RWPE2 (cell line): ENCODE measurements around the gene WDR27.

Experiments
- ATAC-seq: fragments of 200-7000 bp; cut with Tn5 transposase; 3 replicates; pipeline ENCODE4 v1.9.1; 2021; ENCODE audit warnings: low read depth
- DNase-seq: peaks from one replicate; pipeline ENCODE4 v3.0.0-alpha.2; 2020; ENCODE audit warnings: low spot score
- H3K27ac ChIP-seq: fragments of 450-650 bp; 2 replicates; pipeline ENCODE4 v1.5.1; 2017; ENCODE audit warnings: mild to moderate bottlenecking; ENCODE audit not compliant: poor library complexity, severe bottlenecking
- H3K27me3 ChIP-seq: fragments of 250-450 bp; sonication (Bioruptor Pico); 2 replicates; pipeline ENCODE4 v1.5.1; 2021; ENCODE audit warnings: mild to moderate bottlenecking, moderate library complexity; ENCODE audit not compliant: insufficient read depth, poor library complexity, severe bottlenecking
- H3K36me3 ChIP-seq: fragments of 250-450 bp; sonication (Bioruptor Pico); 2 replicates; pipeline ENCODE4 v1.5.1; 2020; ENCODE audit warnings: low read depth, mild to moderate bottlenecking, moderate library complexity
- H3K4me1 ChIP-seq: fragments of 250-450 bp; sonication (Bioruptor Pico); 2 replicates; pipeline ENCODE4 v1.5.1; 2021; ENCODE audit warnings: mild to moderate bottlenecking, moderate library complexity; ENCODE audit not compliant: insufficient read depth, poor library complexity, severe bottlenecking
- H3K4me3 ChIP-seq: fragments of 250-450 bp; sonication (Bioruptor Pico); 2 replicates; pipeline ENCODE4 v1.5.1; 2021; ENCODE audit warnings: mild to moderate bottlenecking, moderate library complexity; ENCODE audit not compliant: severe bottlenecking
- H3K9me3 ChIP-seq: fragments of 250-450 bp; sonication (Bioruptor Pico); 2 replicates; pipeline ENCODE4 v1.5.1; 2021; ENCODE audit warnings: mild to moderate bottlenecking, moderate library complexity; ENCODE audit not compliant: severe bottlenecking
- TF ChIP-seq, protein P1 (sequence below): fragments of 450-650 bp; IDR thresholded peaks from one replicate; pipeline ENCODE4 v1.5.1; 2017; ENCODE audit warnings: mild to moderate bottlenecking, moderate library complexity; ENCODE audit not compliant: poor library complexity, severe bottlenecking

WDR27 gene

DNA sequence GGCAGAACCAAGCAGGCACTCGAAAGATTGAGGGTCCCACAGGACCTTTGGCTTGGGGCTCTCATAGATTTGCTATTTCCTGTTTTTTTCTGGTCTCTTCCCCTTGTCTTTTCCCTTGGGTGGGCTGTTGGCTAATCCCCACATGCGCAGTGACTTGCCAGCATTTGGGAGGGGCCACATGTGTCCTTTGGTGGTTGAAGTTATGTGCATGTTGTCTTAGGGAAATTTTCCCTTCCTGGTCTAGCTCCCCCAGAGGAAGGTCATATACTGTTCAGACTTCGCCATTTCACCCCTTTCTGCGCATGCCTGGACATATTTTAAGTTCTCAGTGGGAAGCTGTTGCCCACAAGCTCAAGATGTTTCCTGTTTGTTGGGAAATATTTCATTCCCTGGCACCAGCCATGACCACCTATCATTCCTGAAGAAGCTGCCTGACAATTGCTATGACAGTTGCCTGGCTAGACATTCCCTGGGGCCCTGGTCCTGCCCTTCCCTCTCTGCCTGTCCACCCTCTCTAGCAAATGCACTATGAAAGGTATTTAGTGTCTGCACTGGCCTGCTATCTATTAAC is 292.0 kb downstream of the WDR27 start:
- H3K9me3 ChIP-seq, result peaks cover 5% of the 10 kb centered on the region
- no peaks in the 10 kb centered on the region for H3K27me3 ChIP-seq
- H3K27ac ChIP-seq, result no peak overlapping the region
- no peak for ATAC-seq
- H3K36me3 ChIP-seq, result no peaks in the 10 kb centered on the region
- H3K4me1 ChIP-seq, result no peaks in the 10 kb centered on the region
- TF ChIP-seq, protein P1, sequence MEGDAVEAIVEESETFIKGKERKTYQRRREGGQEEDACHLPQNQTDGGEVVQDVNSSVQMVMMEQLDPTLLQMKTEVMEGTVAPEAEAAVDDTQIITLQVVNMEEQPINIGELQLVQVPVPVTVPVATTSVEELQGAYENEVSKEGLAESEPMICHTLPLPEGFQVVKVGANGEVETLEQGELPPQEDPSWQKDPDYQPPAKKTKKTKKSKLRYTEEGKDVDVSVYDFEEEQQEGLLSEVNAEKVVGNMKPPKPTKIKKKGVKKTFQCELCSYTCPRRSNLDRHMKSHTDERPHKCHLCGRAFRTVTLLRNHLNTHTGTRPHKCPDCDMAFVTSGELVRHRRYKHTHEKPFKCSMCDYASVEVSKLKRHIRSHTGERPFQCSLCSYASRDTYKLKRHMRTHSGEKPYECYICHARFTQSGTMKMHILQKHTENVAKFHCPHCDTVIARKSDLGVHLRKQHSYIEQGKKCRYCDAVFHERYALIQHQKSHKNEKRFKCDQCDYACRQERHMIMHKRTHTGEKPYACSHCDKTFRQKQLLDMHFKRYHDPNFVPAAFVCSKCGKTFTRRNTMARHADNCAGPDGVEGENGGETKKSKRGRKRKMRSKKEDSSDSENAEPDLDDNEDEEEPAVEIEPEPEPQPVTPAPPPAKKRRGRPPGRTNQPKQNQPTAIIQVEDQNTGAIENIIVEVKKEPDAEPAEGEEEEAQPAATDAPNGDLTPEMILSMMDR, result no peak
- no peak overlapping the region for H3K4me3 ChIP-seq
- DNase-seq, result no peak

DNA sequence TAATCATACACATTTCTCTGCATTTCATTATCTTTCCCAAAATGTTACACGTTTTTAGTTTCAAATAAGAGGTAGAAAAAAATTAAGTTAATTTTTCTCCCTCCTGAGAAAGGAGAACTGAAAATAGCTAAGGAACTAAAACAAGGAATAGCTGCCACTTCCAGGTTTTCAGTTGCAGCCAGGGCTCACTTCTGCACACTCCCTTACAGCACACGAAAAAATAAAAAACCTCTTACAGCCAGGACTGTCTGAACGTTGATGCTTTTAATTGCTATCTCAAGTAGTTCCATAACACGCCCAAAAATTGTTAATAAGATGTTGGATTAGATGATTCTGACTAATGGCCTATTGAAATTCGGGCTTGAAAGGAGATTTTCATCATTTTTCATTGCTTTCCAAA is 294.5 kb downstream of the WDR27 start:
- Histone ChIP-seq H3K9me3 (peaks cover 2% of the 10 kb centered on the region), H3K4me1 (no peaks in the 10 kb centered on the region), H3K27ac (no peak overlapping the region), H3K27me3 (no peaks in the 10 kb centered on the region), H3K36me3 (no peaks in the 10 kb centered on the region), H3K4me3 (no peak overlapping the region)
- TF ChIP-seq, protein P1, result no peak
- DNase-seq (no peak), ATAC-seq (no peak)
